Effector CD8-positive, alpha-beta T cell (primary cell): ENCODE measurements around the gene PEAR1.

Experiments used
- DNase-seq: peaks from one replicate; lab custom pipeline; 2025; lab: John Stamatoyannopoulos, UW

Gene PEAR1

DNA sequence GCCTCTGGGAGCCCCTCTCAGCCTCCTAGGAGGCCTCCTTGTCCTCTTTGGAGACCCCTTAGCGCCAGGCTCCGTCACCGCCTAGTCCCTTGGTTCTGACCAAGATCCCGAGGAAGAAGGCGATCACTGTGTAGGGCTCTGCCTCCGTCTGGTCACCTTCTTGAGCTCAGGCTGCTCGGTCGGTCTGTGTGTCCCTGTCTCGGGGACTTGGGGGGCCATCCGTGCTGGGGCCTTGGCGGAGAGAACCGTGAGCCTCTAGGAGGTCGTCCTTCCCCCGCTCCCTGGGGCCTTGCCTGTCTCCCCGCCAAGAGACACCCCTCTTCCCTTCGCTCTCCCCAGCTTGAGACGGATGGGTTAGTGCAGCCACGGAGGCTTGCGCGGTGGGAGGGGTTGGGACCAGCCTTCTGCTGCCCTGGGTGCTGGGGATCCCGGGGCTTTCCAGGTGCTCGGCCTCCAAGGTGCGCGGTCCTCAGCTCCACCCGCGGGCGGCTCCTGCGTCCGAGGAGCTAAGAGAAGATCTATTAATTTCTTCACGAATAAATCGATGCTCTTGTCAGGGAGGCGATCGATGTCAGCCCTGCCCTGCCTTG, 33.9 kb upstream of the PEAR1 start:
- peak; percentile 8 for DNase-seq

DNA sequence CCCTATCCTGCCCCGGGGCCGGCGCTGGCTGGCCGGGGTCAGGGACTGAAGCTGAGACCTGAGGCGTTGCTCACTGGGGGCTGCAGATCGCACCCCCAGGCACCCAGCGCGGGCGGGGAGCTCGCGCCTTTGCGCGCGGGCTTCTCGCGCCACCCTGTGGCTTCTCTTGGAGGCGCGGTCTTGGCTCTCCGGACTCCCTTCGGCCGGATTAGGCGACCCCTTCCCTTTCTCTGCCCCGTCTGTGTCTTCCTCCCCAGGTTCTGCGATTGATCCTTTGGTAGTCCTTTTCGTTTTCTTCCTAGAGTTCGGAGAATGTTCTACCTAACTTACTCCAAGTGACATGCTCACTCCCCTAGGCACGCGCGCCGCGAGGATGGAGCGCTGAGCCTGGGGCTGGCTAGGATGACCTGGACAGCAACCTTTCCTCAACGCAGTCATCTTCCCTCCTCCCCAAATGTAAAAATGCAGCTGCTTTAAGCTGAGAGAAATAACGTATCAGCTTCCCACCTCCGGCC, 33.3 kb upstream of the PEAR1 start:
- DNase-seq: peak; percentile 19

DNA sequence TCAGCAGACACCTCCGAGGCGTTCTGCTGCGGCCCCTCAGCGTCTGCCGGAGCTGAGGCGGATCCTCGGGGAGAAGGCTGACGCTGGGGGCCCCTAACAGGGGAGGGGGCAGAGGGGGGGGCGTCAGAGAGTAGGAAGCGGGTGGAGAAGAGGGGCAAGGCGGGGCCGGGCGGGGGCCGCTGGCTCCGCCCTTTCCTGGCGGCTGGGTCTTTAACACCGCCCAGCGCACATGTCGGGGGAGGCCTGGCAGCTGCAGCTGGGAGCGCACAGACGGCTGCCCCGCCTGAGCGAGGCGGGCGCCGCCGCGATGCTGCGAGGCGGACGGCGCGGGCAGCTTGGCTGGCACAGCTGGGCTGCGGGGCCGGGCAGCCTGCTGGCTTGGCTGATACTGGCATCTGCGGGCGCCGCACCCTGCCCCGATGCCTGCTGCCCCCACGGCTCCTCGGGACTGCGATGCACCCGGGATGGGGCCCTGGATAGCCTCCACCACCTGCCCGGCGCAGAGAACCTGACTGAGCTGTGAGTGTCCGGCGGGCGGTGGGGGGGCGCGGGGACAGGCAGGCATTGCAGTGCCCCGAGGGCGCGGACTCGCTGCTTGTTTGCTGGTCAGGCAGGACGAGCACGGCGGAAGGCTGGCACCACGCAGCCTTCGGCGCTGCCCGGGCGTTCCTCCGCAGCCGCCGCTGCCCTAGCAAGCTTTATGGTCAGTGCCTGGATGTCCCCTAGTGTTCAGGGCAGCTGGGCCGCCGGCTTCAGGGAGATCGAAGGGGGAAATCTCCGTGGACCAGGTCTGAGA, 32.7 kb upstream of the PEAR1 start, which contains the start of gene NTRK1:
Gene NTRK1 (plus strand): TSS at position 238 of the 796 bp plus-strand sequence. CDS start 70 bp downstream, at position 308.
- DNase-seq: peak; percentile 15

DNA sequence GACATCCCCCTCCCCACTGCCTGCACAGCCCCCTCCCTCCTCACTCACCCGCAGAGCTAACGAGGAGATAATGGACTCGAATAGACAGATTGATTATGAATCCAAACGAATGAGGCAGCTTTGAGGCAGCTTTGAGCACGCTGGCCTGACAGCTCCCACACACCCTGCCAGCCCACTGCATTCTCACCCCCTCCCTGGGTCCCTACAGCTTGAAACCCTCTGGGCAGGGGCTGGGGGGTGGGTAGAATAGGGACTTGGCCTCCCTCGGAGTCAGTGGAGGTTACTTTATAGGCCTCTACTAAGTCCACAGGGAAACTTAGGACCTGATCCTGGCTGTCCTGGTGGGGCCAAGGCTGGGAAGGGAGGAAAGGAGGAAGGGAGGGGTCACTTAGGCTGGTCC, 30.9 kb upstream of the PEAR1 start:
- DNase-seq: no peak

DNA sequence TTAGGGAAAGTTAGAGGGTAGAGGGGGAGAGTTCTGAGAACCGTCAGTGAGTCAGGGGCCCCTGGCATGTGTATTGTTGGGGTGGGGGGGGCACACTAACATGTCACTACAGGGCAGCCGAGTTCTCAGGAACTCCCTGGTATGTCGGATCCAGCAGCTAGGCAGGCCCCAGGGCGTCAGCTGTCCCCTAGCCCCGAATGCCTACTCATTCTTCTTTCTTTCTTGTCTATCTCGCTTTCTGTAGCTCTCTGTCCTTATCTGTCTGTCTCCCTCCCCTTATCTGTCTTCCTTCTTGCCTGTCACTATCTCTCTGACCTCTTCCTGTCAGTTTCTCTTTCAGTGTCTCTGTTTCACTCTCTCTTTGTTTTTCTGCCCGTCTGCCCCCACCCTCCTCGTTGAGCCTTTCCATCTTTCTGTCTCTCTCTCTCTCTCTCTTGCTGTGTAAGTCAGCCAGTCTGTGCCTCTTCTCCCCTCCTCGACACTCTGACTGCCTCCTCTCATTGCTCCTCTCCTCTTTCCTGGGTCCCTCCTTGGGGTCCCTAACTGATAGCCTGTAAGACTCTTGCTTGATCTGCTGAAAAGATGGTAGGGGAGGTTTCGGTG, 30.4 kb upstream of the PEAR1 start:
- DNase-seq: no peak

DNA sequence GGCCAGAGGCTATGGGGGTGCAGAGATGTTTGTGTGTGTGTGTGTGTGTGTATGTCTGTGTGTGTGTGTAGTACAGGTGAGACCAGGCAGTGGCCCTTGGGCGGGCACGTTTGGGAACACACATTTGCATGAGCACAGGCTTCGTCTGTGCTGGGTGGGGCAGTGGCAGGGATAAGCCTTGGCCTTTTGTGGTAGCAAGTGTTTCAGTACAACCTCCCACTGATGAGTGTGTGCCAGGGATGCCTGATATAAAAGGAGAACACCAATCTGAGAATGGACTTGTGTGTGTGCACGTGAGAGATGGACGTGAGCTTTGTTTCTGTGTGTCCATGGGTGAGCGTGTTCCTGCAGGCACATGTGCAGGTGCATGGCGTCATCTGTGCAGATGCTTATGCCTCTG, 29.9 kb upstream of the PEAR1 start:
- DNase-seq: no peak

DNA sequence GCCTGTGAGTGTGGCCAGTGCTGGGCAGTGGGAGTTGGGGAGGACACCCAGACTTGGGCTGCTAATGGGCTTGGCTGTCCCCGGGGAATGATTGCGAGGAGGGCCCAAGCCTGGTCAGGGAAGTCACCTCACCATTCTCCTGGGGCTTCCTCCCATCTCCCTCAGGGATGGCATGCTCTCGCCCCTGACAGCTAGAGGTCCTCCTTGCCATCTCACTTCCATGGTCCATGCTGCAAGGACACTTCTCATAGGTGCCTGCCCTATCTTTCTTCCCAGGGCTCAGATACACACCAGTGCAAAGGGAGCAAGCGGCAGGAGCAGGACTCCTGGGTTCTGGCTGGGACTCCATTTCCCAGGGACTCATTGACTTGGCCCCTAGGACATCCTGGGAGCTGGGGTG, 28.7 kb upstream of the PEAR1 start:
- no peak for DNase-seq

DNA sequence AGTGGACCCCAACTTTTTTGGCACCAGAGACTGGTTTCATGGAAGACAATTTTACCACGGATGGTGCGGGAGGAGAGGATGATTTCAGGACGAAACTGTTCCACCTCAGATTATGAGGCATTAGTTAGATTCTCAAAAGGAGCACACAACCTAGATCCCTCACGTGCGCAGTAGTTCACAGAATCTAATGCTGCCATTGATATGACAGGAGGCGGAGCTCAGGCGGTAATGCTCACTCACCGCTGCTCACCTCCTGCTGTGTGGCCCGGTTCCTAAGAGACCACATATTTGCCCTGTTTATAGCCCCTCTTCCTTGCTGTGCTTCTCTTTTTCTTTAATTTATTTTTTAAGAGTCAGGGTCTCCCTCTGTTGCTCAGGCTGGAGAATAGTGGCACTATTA, 28.3 kb upstream of the PEAR1 start:
- DNase-seq: no peak

DNA sequence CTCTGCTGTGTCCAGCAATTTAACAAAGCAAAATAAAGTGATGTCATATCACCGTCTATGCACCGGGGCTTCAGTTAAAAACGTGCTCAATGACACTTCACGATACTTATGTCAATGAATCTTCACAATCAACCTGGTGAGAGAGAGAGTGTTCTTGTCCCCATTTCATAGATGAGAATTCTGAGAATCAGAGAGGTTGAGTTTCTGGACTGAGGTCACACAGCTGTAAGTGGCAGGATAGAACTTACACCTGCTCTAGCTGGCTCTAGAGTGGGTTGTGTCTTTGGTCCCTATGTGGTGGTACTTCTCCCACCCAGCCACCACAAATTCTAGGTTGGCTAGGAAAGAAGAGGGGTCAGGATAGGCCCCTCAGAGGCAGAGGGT, 27.7 kb upstream of the PEAR1 start:
- no peak for DNase-seq

DNA sequence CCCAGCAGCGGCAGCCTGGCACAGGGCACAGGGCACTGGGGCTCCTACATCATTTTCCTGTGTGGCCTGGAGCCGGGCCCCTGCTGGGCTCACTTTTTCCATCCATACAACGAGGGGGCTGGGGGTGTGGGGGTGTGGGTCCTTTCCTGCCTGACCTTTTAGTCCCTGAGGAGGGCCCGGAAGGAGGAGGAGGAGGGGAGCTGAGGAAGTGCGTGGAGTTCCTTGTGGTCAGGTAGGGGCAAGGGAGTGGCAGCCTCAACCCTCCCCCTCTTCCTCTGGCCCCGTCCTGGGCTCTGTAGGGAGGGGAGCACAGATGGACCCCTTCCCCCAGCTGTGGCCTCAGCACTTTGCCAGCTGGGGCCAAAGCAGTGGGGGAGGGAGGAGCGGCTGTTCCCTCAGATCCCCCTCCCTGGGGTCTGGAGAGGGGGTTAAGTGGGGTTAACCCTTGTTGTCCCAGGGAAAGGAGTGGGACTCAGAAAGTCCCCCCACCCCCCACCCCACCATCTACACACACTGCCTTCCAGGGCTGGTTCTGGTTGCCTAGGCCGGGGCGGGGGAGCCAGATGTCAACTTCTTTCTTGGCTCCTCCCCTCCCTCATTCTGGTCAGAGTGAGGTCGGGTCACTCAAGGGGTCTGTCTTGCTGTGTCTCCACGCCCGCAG, 27.1 kb upstream of the PEAR1 start:
- DNase-seq: no peak

DNA sequence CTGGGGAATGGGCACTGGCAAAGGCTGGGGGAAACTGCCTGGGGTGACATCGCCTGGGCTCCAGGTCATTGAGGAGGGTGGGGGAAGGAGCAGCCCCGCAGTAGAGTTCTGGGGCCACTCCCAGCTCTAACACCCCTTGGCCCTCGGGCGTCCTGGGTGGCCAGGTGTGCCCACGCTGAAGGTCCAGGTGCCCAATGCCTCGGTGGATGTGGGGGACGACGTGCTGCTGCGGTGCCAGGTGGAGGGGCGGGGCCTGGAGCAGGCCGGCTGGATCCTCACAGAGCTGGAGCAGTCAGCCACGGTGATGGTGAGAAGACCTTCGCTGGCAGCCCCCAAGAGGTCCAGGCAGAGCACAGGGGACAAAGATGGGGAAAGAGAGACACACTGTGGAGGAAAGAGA, 25.2 kb upstream of the PEAR1 start:
- DNase-seq: no peak

DNA sequence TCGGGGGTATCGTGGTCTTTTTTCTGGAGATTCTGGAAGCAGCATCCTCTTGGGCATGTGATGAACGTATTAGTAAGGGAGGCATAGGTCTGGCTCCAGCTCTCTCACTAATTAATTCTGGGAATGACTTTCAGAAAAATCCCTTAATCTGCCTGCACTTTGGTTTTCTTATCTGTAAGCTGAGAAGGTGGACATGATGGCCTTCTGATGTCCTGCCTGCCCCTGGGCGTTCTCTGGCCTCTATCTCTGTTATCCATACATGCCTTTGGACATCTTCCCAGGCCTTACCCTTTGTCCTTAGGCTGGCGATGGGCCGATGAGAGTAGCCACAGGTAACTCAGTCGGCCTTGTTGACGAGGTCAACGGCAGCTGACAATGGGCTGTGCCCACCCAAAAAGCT, 24.1 kb upstream of the PEAR1 start:
- no peak for DNase-seq

DNA sequence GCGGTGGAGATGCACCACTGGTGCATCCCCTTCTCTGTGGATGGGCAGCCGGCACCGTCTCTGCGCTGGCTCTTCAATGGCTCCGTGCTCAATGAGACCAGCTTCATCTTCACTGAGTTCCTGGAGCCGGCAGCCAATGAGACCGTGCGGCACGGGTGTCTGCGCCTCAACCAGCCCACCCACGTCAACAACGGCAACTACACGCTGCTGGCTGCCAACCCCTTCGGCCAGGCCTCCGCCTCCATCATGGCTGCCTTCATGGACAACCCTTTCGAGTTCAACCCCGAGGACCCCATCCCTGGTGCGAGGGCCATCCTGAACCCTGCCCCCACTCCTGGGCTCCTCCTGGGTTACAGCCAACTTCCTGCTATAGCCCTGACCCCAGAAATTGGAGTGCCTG, 19.9 kb upstream of the PEAR1 start:
- DNase-seq: no peak

DNA sequence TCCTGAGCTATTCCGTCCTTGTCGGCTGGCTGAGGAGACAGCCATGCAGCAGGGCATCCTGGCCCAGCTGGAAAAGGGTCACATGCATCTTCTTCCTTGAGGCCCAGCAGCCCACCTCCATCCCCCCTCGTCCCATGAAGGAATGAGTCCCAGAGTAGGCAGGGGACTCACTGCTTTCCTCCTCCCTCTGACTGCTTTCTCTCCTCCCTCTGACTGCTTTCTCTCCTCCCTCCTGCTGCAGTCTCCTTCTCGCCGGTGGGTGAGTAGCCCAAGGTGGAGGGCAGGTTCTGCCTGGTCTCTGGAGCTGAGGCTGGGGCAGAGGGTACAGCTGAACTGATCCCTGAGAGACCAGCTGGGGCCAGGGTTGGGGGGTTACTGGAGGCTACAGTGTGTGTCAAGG, 19.4 kb upstream of the PEAR1 start:
- no peak for DNase-seq

DNA sequence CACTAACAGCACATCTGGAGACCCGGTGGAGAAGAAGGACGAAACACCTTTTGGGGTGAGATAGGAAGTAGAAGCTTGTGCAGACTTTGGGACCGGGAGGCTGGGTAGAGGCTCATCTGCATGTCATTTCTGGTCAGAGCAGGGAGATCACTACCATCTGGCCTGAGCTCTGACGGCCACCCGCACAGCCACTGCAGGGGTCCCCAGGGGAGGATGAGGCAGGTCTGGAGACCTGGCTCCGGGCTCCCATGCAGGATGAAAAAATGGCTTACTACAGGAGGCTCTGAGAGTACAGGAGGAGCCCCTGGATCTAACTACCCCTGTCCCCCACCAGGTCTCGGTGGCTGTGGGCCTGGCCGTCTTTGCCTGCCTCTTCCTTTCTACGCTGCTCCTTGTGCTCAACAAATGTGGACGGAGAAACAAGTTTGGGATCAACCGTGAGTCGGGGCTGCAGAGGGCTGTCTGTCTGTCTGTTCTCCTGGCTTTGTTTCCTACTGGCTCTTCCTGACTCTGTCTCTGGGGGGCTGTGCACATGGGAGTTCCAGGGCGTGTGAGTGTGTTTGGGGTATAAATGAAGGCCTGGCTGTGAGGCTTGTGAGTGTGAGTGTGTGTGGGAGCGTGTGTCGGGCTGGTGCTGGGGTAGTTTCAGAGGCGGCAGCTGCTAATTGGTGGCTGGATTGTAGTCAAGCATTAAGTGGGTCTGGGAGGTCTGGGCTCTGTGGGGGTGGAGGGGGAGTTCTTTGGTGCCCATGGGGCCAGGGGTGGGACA, 18.8 kb upstream of the PEAR1 start:
- DNase-seq: no peak

DNA sequence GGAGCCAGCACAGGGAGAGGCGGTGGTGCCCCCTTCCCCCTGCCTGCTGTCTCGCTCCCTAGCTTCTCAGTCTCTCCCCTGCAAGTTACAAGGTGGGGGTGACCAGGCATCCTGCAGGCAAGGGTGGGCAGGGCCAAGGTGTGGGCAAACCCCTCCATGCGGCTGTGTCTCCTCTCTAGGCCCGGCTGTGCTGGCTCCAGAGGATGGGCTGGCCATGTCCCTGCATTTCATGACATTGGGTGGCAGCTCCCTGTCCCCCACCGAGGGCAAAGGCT, 18.2 kb upstream of the PEAR1 start:
- no peak for DNase-seq

DNA sequence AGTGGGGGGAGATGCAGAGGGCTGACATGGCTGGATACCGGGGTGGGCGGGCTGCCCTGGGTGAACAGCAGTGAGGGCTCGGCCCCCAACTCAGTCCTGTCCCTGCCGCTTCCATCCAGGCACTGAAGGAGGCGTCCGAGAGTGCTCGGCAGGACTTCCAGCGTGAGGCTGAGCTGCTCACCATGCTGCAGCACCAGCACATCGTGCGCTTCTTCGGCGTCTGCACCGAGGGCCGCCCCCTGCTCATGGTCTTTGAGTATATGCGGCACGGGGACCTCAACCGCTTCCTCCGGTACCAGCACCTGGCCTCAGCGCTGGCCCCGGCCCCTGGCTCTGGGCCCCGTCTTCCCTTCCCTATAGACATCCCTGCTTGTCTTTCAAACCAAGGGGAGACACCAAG, 17.2 kb upstream of the PEAR1 start:
- DNase-seq: no peak

DNA sequence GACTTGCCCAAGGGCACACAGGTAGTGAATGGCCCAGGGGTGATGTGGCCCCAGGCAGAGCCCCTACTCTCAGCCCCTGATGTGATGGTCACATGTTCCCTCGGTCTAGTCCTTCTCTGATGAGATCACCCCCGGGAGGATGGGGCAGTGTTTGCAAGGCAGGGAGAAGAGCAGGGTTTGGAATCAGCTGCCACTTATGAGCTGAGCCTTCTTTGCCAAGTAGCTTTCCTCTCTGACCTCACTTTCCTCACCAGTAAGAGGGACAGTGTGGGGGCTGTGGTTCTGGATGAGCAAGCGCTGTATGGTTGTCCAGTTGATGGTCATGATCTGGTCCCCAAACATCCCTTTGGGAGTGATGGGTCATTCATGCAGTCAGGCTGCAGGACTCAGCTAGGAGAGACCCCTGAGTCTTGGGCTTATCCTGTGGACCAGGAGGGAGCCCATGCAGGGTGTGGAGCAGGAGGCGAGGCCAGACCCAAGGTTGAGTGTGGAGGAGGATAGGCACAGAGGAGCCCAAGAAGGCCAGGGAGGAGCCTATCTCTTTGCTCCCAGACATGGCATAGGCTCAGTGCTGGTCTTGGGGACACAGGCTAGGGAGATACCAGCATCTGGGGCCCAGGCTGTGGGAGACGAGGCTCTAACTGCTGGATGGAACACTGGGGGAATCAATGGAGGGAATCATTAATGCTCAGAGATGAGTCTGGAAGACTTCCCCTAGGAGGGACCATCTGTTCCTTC, 15.9 kb upstream of the PEAR1 start:
- no peak for DNase-seq

DNA sequence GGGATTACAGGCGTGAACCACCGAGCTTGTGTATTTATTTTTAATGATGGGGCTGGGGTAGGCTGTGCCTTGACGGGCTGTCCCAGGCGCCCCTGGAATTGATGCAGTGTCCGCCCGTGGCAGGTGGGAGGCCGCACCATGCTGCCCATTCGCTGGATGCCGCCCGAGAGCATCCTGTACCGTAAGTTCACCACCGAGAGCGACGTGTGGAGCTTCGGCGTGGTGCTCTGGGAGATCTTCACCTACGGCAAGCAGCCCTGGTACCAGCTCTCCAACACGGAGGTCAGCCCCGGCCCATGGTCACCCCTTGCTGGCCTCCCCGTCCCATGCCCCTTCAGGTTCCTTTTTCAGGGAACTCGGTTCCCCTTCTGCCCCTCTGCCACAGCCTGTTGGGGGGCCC, 13.6 kb upstream of the PEAR1 start:
- no peak for DNase-seq

DNA sequence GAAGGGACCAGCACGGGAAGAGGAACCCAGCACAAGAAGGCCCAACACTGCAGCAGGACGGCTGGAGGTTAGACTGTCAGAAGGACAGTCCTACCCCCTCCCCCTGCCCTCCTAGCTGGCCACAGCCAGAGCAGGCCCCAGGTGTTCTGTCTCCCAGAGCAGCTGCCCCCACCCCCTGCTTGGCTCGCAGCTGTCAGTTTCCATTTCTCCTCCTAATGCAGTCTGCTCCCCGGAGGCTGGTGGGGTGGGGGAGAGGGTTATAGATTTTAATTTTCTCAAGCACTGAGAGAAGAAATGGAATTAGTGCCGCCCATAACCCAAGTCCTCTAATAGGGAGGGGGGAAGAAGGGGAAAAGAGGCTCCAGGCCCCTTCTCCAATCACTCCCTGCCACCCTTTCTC, 13.0 kb upstream of the PEAR1 start:
- DNase-seq: no peak

DNA sequence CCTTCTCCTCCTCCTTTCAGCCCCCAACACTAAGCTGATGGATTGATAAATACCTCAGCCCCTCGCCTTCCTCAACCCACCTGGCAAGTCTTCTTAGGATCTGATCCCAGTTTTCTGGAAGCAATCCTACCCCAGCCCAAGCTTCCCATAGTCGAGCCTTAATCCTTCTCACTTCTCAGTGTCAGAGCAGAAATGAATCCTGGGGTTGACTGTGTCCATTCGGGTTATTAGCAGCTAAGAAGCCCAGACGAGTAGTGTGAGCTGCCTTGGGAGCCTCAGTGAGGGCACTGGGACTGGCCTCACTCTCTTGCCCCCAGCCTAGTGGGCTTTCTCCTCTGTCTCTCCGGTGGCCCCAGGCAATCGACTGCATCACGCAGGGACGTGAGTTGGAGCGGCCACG, 12.4 kb upstream of the PEAR1 start:
- no peak for DNase-seq
